ENCODE measurements around the gene KLHDC1.

DNA sequence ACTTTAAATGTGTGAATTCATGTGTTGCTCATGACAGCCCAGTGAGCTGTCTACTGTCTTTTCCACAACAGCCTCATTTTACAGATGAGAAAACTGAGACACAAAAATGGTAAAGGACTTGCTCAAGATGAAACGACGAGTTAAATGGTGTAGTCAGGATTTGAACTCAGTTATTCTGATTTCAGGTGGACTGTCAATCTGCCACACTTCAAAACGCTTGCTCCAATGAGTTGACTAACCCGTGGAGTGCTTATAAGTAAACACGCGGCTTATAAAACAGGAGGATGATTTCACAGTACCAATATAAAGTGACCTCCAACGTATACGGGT, 4.3 kb upstream of the KLHDC1 start:
- TF ChIP-seq POLR2A (IDR thresholded peaks at IDR 0.05) = no peak
- TF ChIP-seq, protein P1, sequence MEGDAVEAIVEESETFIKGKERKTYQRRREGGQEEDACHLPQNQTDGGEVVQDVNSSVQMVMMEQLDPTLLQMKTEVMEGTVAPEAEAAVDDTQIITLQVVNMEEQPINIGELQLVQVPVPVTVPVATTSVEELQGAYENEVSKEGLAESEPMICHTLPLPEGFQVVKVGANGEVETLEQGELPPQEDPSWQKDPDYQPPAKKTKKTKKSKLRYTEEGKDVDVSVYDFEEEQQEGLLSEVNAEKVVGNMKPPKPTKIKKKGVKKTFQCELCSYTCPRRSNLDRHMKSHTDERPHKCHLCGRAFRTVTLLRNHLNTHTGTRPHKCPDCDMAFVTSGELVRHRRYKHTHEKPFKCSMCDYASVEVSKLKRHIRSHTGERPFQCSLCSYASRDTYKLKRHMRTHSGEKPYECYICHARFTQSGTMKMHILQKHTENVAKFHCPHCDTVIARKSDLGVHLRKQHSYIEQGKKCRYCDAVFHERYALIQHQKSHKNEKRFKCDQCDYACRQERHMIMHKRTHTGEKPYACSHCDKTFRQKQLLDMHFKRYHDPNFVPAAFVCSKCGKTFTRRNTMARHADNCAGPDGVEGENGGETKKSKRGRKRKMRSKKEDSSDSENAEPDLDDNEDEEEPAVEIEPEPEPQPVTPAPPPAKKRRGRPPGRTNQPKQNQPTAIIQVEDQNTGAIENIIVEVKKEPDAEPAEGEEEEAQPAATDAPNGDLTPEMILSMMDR (IDR thresholded peaks at IDR 0.05) = no peak

All from adrenal gland (tissue), 5 donors.